Measurements from ENCODE around the gene METAP1D. TPM values are rescaled to one million over a fixed set of nuclear protein-coding genes. Genes with fewer than 3 reads are reported as not detected.

The METAP1D gene
- total RNA-seq, 1 experiment from 2014 or later: 4.7 TPM

DNA sequence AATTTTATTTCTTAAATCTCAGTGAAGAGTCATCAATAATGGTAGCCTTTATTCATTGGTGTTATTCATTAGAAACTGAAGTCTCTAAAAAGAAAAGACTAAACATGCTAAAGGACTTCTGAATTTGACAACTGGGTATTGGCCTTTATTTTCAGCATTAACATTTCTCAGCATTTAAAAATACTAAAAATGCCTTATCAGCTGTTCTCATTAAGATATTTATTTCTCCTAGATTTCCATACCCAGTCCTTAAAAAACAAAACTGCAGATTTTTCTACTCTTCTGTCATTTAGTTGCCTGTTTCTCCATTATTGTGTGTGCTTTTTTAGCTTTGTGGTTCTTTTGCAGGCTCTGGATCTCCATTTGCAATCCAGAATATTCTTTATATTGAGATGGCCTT is 31.2 kb upstream of the METAP1D start:
- peaks cover 22% of the 10 kb centered on the region for H3K36me3 Mint-ChIP-seq
- H3K4me1 Mint-ChIP-seq: no peaks in the 10 kb centered on the region
- no peak overlapping the region for H3K4me3 Mint-ChIP-seq
- H3K9me3 Mint-ChIP-seq: no peaks in the 10 kb centered on the region
- no peak for TF ChIP-seq CREM (CRISPR knock-in tag; IDR thresholded peaks at IDR 0.05)
- TF ChIP-seq KAT7 (CRISPR knock-in tag; IDR thresholded peaks at IDR 0.05; ENCODE audit: borderline replicate concordance): no peak
- TF ChIP-seq ZNF263 (CRISPR knock-in tag; IDR thresholded peaks at IDR 0.05; ENCODE audit: low read depth): no peak
- TF ChIP-seq, protein P1, sequence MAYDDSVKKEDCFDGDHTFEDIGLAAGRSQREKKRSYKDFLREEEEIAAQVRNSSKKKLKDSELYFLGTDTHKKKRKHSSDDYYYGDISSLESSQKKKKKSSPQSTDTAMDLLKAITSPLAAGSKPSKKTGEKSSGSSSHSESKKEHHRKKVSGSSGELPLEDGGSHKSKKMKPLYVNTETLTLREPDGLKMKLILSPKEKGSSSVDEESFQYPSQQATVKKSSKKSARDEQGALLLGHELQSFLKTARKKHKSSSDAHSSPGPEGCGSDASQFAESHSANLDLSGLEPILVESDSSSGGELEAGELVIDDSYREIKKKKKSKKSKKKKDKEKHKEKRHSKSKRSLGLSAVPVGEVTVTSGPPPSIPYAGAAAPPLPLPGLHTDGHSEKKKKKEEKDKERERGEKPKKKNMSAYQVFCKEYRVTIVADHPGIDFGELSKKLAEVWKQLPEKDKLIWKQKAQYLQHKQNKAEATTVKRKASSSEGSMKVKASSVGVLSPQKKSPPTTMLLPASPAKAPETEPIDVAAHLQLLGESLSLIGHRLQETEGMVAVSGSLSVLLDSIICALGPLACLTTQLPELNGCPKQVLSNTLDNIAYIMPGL (CRISPR knock-in tag; IDR thresholded peaks at IDR 0.05): no peak
- no peak for TF ChIP-seq ZNF121 (CRISPR knock-in tag; IDR thresholded peaks at IDR 0.05)
- no peak for TF ChIP-seq ATF6 (CRISPR knock-in tag; IDR thresholded peaks at IDR 0.05)
- TF ChIP-seq ZMAT4 (CRISPR knock-in tag; IDR thresholded peaks at IDR 0.05): no peak
- TF ChIP-seq SOX15 (CRISPR knock-in tag; IDR thresholded peaks at IDR 0.05): no peak
- TF ChIP-seq GTF2I (CRISPR knock-in tag; conservative IDR thresholded peaks at IDR 0.05): no peak
- TF ChIP-seq NFYB (CRISPR knock-in tag; conservative IDR thresholded peaks at IDR 0.05; ENCODE audit: low read depth): no peak
- ChIA-PET POLR2A (no interaction called here), CTCF (no interaction called here)
- no peaks in the 10 kb centered on the region for H3K27me3 Mint-ChIP-seq (ENCODE audit: low read depth)
- H3K27ac Mint-ChIP-seq: no peak overlapping the region
- DNase-seq (ENCODE audit: low spot score): no peak
- ATAC-seq: no peak

- H3K9me3 Mint-ChIP-seq: no peaks in the 10 kb centered on the region
- ATAC-seq: no peak
- ChIA-PET CTCF (no interaction called here), POLR2A (no interaction called here)
- peaks cover 22% of the 10 kb centered on the region for H3K36me3 Mint-ChIP-seq
- H3K27ac Mint-ChIP-seq: peak overlapping the region; percentile 1; the same call in 1 of the 2 replicates
- DNase-seq (ENCODE audit: low spot score): no peak
- no peaks in the 10 kb centered on the region for H3K27me3 Mint-ChIP-seq (ENCODE audit: low read depth)
- H3K4me1 Mint-ChIP-seq: no peaks in the 10 kb centered on the region
- H3K4me3 Mint-ChIP-seq: no peak overlapping the region
- TF ChIP-seq ZNF121 (CRISPR knock-in tag; IDR thresholded peaks at IDR 0.05): peak; percentile 80
- no peak for TF ChIP-seq JAZF1 (CRISPR knock-in tag; IDR thresholded peaks at IDR 0.05)
These were observed 27.3 kb upstream of the METAP1D start for GRCh38 chr2:171972329-171972982.

DNA sequence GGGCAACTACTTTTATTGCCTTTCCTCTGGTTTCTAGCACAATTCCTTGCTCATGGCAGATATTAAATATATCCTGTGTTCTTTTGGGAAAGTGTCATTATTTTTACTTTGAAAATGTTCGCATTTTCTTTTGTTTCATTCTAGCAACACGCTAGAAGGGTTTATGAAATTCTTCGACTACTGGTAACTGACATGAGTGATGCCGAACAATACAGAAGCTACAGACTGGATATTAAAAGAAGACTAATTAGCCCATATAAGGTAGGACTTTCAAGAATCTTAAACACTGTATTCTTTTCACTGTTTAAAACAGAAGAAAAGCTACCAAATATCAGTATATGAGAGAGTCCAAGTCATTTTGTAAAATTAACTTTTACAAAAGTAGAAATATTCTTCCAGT is 20.6 kb upstream of the METAP1D start:
- POLR2A ChIA-PET: no interaction called here
- CTCF ChIA-PET: no interaction called here
- H3K9me3 Mint-ChIP-seq: no peaks in the 10 kb centered on the region
- H3K27ac Mint-ChIP-seq: no peak overlapping the region
- no peak overlapping the region for H3K4me3 Mint-ChIP-seq
- H3K4me1 Mint-ChIP-seq: no peaks in the 10 kb centered on the region
- no peaks in the 10 kb centered on the region for H3K27me3 Mint-ChIP-seq (ENCODE audit: low read depth)
- H3K36me3 Mint-ChIP-seq: peaks cover 58% of the 10 kb centered on the region
- no peak for DNase-seq (ENCODE audit: low spot score)
- ATAC-seq: no peak
- TF ChIP-seq NR2C2 (CRISPR knock-in tag; IDR thresholded peaks at IDR 0.05) (no peak), RELA (CRISPR knock-in tag; IDR thresholded peaks at IDR 0.05; ENCODE audit: borderline replicate concordance) (no peak), OVOL2 (CRISPR knock-in tag; IDR thresholded peaks at IDR 0.05; ENCODE audit: borderline replicate concordance) (no peak), GTF2I (CRISPR knock-in tag; conservative IDR thresholded peaks at IDR 0.05) (no peak), PREB (CRISPR knock-in tag; IDR thresholded peaks at IDR 0.05; ENCODE audit: borderline replicate concordance) (no peak)
- TF ChIP-seq, protein P2, sequence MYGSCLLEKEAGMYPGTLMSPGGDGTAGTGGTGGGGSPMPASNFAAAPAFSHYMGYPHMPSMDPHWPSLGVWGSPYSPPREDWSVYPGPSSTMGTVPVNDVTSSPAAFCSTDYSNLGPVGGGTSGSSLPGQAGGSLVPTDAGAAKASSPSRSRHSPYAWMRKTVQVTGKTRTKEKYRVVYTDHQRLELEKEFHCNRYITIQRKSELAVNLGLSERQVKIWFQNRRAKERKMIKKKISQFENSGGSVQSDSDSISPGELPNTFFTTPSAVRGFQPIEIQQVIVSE (CRISPR knock-in tag; IDR thresholded peaks at IDR 0.05; ENCODE audit: borderline replicate concordance): no peak
- TF ChIP-seq, protein P3, sequence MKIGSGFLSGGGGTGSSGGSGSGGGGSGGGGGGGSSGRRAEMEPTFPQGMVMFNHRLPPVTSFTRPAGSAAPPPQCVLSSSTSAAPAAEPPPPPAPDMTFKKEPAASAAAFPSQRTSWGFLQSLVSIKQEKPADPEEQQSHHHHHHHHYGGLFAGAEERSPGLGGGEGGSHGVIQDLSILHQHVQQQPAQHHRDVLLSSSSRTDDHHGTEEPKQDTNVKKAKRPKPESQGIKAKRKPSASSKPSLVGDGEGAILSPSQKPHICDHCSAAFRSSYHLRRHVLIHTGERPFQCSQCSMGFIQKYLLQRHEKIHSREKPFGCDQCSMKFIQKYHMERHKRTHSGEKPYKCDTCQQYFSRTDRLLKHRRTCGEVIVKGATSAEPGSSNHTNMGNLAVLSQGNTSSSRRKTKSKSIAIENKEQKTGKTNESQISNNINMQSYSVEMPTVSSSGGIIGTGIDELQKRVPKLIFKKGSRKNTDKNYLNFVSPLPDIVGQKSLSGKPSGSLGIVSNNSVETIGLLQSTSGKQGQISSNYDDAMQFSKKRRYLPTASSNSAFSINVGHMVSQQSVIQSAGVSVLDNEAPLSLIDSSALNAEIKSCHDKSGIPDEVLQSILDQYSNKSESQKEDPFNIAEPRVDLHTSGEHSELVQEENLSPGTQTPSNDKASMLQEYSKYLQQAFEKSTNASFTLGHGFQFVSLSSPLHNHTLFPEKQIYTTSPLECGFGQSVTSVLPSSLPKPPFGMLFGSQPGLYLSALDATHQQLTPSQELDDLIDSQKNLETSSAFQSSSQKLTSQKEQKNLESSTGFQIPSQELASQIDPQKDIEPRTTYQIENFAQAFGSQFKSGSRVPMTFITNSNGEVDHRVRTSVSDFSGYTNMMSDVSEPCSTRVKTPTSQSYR (CRISPR knock-in tag; IDR thresholded peaks at IDR 0.05): no peak
- TF ChIP-seq, protein P1 (CRISPR knock-in tag; IDR thresholded peaks at IDR 0.05): no peak

Measured in WTC11 (cell line).